ENCODE measurements around the gene YARS1.

- TF ChIP-seq POLR2A (IDR thresholded peaks at IDR 0.05; ENCODE audit: low read length) = no peak
- TF ChIP-seq CBX8 (IDR thresholded peaks at IDR 0.05) = no peak
- TF ChIP-seq, protein P1, sequence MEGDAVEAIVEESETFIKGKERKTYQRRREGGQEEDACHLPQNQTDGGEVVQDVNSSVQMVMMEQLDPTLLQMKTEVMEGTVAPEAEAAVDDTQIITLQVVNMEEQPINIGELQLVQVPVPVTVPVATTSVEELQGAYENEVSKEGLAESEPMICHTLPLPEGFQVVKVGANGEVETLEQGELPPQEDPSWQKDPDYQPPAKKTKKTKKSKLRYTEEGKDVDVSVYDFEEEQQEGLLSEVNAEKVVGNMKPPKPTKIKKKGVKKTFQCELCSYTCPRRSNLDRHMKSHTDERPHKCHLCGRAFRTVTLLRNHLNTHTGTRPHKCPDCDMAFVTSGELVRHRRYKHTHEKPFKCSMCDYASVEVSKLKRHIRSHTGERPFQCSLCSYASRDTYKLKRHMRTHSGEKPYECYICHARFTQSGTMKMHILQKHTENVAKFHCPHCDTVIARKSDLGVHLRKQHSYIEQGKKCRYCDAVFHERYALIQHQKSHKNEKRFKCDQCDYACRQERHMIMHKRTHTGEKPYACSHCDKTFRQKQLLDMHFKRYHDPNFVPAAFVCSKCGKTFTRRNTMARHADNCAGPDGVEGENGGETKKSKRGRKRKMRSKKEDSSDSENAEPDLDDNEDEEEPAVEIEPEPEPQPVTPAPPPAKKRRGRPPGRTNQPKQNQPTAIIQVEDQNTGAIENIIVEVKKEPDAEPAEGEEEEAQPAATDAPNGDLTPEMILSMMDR (IDR thresholded peaks at IDR 0.05) = no peak
- TF ChIP-seq RAD21 (conservative IDR thresholded peaks at IDR 0.05 in 1 of 2, IDR thresholded peaks at IDR 0.05 in 1 of 2) = no peak
- no peak for TF ChIP-seq ELK1 (IDR thresholded peaks at IDR 0.05; ENCODE audit: low read depth, low read length)
- no peak for TF ChIP-seq RNF2 (IDR thresholded peaks at IDR 0.05; ENCODE audit: borderline replicate concordance, low read depth)
- TF ChIP-seq RARB (CRISPR knock-in tag; IDR thresholded peaks at IDR 0.05) = no peak
- TF ChIP-seq, protein P2, sequence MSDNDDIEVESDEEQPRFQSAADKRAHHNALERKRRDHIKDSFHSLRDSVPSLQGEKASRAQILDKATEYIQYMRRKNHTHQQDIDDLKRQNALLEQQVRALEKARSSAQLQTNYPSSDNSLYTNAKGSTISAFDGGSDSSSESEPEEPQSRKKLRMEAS (IDR thresholded peaks at IDR 0.05) = no peak
- TF ChIP-seq MAFK (IDR thresholded peaks at IDR 0.05; ENCODE audit: partially characterized antibody) = no peak
Measured at GRCh38 chr1:32754317-32755097, 62.7 kb downstream of the YARS1 start.

Measured in A549 (cell line).